ENCODE results near the gene FBRS. TPM values are rescaled to one million over a fixed set of nuclear protein-coding genes. Genes with fewer than 3 reads are reported as not detected.

Gene FBRS
- total RNA-seq, 2 donors from 2014 or later: 65.1 to 74.2 TPM

- Histone ChIP-seq H3K36me3 (peaks cover 41% of the 10 kb centered on the region), H3K27me3 (no peaks in the 10 kb centered on the region), H3K4me1 (peaks cover 5% of the 10 kb centered on the region), H3K9me3 (no peaks in the 10 kb centered on the region), H3K27ac (no peak overlapping the region), H3K9ac (ENCODE audit: low read depth in 2 of 2, low read length in 2 of 2) (no peak overlapping the region), H3K4me3 (no peak overlapping the region)
- intact Hi-C loops (cut with DNase I): no loop called here
- no peak for DNase-seq
- TF ChIP-seq, protein P1, sequence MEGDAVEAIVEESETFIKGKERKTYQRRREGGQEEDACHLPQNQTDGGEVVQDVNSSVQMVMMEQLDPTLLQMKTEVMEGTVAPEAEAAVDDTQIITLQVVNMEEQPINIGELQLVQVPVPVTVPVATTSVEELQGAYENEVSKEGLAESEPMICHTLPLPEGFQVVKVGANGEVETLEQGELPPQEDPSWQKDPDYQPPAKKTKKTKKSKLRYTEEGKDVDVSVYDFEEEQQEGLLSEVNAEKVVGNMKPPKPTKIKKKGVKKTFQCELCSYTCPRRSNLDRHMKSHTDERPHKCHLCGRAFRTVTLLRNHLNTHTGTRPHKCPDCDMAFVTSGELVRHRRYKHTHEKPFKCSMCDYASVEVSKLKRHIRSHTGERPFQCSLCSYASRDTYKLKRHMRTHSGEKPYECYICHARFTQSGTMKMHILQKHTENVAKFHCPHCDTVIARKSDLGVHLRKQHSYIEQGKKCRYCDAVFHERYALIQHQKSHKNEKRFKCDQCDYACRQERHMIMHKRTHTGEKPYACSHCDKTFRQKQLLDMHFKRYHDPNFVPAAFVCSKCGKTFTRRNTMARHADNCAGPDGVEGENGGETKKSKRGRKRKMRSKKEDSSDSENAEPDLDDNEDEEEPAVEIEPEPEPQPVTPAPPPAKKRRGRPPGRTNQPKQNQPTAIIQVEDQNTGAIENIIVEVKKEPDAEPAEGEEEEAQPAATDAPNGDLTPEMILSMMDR (IDR thresholded peaks at IDR 0.05): no peak
Measured at GRCh38 chr16:30663038-30663437, 4.8 kb downstream of the FBRS start.

DNA sequence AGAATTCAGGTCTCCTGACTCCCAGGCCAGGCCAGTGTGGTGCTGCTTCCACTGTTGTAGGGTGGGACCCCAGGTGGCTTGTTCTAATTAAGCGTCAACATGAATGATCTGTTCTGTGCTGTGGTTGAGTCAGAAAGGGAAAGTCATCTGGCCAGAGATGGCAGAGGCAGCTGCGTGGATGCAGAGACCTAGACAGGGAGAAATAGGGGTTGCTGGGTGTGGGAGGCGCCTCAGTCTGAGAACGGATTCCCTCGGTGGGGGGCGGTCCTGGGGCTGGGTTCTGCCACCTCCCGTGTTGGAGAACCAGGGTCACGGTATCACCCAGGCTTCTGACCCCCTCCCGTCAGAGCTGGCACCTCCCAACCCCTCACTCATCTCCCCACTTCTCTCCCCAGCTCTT lies 5.6 kb downstream of the FBRS start:
- TF ChIP-seq, protein P1 (IDR thresholded peaks at IDR 0.05): no peak
- Histone ChIP-seq H3K4me3 (no peak overlapping the region), H3K36me3 (peaks cover 42% of the 10 kb centered on the region), H3K4me1 (peaks cover 5% of the 10 kb centered on the region), H3K9ac (ENCODE audit: low read depth in 2 of 2, low read length in 2 of 2) (no peak overlapping the region), H3K9me3 (no peaks in the 10 kb centered on the region), H3K27ac (no peak overlapping the region), H3K27me3 (no peaks in the 10 kb centered on the region)
- no peak for DNase-seq
- intact Hi-C loops (cut with DNase I): no loop called here

- Histone ChIP-seq H3K4me3 (no peak overlapping the region), H3K9me3 (no peaks in the 10 kb centered on the region), H3K27ac (no peak overlapping the region), H3K4me1 (peaks cover 5% of the 10 kb centered on the region), H3K9ac (ENCODE audit: low read depth in 2 of 2, low read length in 2 of 2) (no peak overlapping the region), H3K27me3 (no peaks in the 10 kb centered on the region), H3K36me3 (peaks cover 48% of the 10 kb centered on the region)
- DNase-seq: no peak
- TF ChIP-seq, protein P1 (IDR thresholded peaks at IDR 0.05): no peak
- intact Hi-C loops (cut with DNase I): no loop called here
Measured at GRCh38 chr16:30664616-30665109, 6.4 kb downstream of the FBRS start.

- Histone ChIP-seq H3K36me3 (peaks cover 53% of the 10 kb centered on the region), H3K27ac (no peak overlapping the region), H3K27me3 (no peaks in the 10 kb centered on the region), H3K9me3 (no peaks in the 10 kb centered on the region), H3K4me1 (peaks cover 5% of the 10 kb centered on the region), H3K9ac (ENCODE audit: low read depth in 2 of 2, low read length in 2 of 2) (no peak overlapping the region), H3K4me3 (no peak overlapping the region)
- TF ChIP-seq, protein P1 (IDR thresholded peaks at IDR 0.05): no peak
- intact Hi-C loops (cut with DNase I): no loop called here
- DNase-seq: no peak
Measured at GRCh38 chr16:30665155-30665829, 7.1 kb downstream of the FBRS start.

DNA sequence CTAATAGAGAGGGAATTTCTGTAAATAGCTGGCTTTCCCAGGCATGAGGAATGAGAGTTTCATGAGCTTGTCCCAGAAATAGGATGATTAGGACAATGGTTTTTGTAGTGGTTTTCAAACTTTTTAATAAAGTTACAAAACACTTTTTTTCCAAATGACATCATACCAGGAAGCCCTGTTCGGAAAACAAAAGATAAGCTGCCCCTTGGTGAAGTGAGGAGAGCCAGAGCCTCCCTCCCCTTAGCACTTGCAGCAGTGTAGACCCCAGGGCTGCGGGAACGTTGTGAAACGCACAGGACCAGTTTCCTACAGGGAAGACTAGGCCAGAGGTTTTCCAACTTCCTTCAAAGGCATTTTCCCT lies 7.6 kb downstream of the FBRS start:
- TF ChIP-seq, protein P1 (IDR thresholded peaks at IDR 0.05): no peak
- Histone ChIP-seq H3K36me3 (peaks cover 53% of the 10 kb centered on the region), H3K9ac (ENCODE audit: low read depth in 2 of 2, low read length in 2 of 2) (no peak overlapping the region), H3K4me3 (no peak overlapping the region), H3K4me1 (peaks cover 5% of the 10 kb centered on the region), H3K27me3 (no peaks in the 10 kb centered on the region), H3K27ac (no peak overlapping the region), H3K9me3 (no peaks in the 10 kb centered on the region)
- no peak for DNase-seq
- intact Hi-C loops (cut with DNase I): no loop called here

Measured in colonic mucosa (tissue), 4 donors.